Hematopoietic multipotent progenitor cell treated with erythropoietin and hydrocortisone succinate and interleukin-3 and kit ligand, for 17 days (in vitro differentiated cells): ENCODE data around the gene VAV3.
A peak's percentile ranks its signal among the peaks of the same experiment; 100 is the strongest.

ENCODE experiments used
- DNase-seq: peaks from one replicate; pipeline ENCODE4 v3.0.0-alpha.2; 2015; ENCODE audit warnings: low spot score

VAV3 gene

DNA sequence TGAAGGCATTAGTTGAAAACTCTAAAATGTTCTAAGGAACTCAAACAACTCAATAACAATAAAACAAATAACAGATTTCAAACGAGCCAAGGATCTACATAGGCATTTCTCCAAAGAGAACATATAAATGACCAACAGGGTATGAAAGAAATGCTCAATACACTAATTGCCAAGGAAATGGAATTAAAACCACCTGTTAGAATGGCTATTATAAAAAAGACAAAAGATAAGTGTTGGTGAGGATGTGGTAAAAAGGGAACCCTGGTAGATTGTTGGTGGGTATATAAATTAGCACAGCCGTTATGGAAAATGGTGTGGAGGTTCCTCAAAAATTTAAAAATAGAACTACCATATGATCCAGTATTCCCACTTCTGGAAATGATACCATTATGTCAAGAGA lies 9.1 kb upstream of the VAV3 start:
- no peak for DNase-seq

DNA sequence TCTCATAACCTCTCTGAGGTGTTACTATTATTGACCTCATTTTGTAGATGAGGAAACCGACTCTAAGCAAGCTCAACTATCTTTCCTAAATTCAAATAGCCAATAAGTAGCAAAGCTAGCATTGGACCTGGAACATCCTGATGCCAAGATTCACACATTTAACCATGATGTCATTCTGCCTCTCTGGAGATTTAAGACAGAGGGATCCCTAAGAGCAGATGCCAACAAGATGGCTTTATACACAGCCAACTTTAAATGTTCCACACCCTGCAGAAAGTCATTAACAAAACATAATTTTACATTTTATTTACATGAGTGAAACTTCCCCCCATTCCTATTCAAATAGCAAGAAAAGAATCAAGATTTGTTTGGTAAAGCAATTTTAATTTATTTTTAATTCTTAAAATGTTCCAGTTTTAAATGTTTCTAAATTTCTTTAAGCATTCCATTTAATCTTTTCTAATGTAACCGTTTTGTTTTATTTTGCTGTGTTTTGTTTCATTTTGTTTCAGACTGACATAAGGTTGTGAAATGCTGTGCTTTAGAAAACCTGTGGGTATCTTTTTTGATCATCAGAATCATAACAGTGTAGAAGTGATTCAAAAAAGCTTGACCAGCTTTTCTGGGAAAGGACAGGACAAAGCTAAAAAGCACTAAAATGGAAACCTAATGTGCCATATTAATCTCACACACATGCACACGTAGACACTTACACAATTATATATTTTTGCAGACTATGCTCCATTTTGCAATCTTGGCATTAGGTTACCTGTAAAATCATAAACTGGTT lies 7.6 kb upstream of the VAV3 start:
- no peak for DNase-seq

DNA sequence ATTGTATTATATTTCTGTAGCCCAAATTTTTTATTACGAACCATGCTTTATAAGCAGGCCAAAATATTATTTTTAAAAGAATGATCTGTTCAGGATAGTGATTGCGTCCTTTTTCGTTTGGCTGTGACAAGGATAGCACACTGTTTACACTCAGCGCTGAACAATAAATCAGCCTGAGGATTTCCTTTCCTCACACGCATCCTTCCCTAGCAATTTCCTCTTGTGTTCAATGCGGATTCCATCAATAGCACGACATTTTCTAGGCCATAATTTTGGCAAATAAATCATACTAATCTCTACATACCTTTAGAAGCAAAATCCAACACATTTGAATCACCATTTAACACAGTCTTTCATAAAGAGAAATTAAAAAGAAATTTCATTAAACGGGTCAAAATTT lies 1.6 kb upstream of the VAV3 start:
- no peak for DNase-seq

DNA sequence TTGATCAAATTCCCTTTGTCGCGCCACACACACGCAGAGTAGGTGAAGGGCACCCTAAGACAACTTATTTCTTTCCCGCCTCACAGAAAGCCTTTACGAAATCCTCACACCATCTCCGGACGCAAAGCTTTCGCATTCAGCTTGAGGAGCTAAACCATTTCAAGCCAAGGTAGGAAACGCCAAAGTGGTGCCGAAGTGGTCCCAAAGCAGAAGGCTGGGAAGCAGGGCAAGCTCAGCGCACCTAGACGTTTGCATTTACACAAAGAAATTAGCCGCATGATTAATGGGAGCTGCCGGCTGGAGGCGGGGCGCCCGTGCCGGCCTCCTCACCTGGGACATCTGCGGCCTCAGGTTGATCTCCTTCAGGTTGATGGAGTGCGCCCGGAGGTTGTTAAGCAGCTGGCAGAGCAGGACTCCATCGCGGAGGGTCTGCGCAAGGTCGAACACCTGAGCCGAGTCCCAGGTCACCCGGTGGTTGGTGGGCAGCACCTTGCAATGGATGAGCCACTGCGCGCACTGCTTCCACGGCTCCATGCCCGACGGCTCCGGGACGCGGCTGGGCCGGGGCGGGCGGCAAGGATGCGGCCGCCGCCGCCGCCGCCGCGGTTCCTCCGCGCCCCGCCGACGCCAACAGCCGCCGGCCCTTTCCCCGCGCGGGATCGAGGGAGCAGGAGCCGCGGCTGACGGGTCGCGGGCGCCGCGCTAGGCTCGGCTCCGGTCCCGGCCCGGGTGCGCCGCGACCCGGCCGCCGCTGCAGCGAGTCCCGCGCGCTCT lies 457 bp downstream of the VAV3 start:
- no peak for DNase-seq

DNA sequence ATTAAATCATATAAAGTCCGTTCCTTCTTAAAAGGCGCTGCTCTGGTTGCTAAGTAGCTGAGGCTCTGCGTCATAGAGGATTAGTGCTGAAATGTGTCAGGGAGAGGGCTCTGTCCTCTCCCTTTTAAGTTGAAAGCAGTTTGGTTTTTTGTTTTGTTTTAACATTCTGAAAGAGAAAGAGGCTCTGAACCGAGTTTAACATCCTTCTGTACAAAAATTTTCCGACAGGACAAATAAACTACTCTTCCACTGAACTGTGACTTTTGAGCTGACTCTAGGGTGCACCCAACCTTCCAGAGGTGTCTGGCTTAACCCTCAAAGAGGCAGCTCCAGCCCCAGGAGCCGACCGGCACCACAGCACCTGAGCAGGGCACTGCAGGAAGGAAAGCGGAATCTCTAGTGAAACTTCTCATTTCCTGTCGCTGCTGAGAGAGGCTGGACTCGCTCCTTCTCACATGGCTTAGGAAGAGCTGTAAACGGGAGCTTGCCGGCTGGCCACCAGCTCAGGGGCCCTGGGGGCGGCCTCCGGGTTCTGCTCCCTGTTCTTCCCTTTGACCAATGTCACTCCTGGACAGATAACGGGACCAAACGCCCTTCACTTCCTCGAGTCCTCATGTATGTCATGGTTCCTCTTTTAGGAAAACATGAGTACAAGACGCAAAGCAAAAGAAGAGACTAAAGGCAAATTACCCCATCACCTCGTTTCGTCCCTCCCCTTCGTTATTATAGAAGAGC lies 1.2 kb downstream of the VAV3 start:
- no peak for DNase-seq

DNA sequence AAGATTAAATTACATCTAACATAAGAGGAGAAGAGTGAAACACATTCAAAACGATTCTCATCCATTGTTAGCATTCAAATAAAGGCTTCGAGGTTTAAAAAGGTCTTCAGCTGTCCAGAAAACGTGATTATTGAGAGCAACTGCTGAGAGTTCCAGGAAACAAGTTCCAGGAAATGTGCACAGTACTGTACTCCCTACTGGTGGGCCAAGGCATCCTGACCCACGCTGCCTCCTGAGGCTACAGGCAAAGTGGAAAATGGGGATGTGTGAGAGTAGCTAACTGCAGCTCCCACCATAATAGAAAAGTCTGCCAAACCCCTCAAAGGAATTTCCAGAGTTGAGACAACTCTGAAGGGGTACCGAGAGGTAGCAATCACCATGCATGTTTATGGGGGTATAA lies 2.0 kb downstream of the VAV3 start:
- DNase-seq: no peak

DNA sequence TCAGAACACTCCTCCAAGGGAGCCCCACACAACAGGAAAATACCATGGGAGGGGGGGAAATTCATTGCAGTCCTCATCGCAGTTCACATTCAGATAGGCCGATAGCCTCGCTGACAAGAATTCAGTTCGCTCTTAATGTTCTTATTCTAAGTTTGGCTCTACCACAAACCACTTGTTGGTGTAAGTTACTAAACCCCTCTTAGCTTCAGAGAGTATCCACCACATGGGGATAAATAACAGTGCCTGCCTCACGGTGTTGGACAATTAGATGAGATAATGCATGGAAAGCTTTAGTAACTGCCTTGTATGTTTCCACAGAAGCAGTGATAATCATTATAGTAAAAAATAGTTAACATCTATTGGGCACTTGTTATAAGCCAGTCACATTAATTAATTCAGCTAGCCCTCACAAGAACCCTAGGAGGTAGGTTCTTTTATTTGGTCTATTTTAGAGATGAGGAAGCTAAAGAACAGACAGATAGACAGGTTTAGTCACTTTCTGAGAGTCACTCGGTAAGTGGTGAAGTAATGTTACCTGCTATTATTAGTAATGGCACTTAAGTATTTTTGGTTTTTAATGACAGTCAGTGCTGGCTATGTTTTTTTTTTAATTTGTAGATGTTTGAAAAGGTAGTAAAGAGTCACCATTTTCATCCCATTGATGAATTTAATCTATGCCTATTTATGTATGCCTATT lies 10.1 kb downstream of the VAV3 start:
- no peak for DNase-seq

DNA sequence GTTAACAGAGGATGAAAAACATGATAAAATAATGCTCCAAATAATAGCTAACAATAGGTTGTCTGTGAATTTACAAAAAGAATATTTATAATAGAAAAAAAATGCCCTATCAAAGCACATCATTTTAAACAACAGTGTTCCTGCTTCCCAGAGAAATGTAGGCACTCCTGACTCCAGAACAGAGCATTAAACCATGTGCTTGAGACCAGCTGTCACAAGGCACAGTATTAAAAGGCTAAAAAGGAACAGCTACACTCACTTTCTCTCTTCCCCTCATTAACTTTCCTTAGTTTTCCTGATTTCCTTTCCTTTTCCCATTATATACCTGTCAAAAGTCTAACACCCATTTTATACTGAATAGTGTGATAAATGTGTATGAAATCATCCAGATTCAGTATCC lies 10.9 kb downstream of the VAV3 start:
- DNase-seq: no peak

DNA sequence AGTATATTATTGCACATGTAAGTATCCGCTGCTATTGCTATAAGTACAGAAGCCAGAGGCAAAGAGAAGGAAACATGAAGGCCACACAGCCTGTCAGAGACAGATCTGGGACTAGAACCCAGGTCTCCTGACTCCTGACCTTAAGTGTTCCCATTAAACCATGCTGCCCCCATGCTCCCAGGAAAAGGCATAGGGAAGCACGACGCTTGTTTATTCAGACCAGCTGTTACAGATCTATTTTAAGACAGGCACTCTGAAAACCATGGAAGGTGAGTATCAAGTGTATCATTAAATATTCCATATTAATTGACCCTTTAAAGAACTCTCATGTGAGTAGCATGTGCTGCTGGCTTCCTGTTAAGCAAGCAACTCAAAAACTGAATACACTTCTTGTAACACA lies 11.4 kb downstream of the VAV3 start:
- no peak for DNase-seq

DNA sequence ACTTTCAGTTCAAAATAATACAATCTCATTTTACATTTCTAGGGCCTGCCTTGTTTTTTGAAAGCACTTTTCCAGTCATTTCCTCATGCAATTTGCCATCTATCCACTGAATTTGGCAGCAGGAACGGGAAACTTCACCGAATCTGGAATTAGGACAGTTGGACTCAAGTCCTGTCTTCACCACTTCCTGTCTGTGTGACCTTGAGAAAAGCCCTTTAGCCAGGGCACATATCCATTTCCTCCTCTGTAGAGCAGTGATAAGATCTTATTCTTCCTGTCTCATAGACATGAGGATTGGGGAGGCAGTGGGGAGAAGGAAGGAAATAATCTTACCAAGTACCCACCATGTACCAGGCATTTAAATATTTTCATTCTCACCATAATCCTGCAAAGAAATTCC lies 12.0 kb downstream of the VAV3 start:
- no peak for DNase-seq

DNA sequence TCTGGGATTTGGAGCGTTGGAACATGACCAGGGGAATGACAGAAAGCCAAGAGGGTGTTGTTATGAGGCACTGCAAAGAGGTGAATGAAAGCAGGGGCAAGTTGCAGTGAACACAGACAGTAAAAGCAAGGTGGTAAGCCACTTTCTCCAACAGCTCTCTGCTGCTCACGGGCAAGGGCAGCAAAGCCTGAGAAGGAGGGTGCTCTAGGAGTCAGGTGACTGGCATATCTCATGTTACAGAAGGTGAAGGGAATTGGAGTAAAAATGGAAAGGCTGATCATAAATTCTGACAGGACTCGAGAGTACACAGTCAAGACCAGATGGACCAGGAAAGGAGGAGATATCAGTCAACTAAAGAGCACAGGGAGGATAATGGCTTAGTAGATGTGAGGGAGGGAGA lies 14.5 kb downstream of the VAV3 start:
- peak; percentile 17 for DNase-seq

DNA sequence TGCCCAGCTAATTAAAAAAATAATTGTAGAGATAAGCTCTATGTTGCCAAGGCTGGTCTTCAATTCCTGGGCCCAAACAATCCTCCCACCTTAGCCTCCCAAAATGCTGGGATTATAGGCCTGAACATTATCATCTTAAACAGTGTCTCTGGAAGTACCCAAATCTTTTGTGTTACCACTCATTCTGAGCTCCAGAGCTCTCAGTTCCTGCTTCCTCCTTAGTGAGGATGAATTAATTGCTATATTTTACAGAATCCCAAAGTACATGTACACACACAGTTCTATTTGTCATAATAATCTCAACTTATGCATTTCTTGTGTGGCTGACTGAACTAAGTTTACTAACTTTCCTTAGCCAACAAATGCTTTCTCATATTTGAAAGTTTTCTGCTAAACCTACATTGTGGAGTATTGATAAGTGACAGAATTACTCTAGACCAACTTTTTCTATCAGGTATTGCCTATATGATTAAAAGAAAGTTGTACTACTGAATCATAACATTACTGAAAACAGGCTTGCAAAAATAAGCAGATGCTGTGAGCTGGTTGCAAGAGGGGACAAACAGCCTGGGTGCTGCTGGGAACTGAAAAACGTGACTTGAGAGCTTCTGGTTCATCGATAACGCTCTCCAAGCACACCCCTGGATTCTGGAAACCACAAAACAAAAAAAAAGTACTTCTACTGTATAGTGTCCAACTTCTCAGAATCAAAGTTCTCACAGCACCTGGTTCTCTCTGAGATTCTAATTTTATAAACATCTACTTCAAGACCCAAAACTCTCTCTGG lies 15.3 kb downstream of the VAV3 start:
- DNase-seq: no peak

DNA sequence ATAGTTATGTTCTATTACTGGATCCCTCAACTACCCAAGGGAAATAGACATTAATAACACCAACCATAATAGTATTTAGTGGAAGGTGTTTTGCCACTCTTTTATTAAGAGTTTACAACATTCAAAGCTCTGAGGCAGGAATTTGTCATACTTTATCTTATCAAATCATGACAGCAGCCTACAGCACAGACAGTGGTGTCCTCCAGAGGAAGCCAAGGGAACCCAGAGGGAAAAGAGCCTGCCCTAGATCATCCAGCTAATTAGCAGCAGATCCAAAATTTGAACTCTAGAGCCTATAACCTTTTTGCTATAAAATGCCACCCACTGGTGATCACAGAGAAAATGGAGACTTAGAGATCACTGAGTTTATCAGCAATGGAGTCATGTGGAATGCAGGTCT lies 18.2 kb downstream of the VAV3 start:
- DNase-seq: no peak

DNA sequence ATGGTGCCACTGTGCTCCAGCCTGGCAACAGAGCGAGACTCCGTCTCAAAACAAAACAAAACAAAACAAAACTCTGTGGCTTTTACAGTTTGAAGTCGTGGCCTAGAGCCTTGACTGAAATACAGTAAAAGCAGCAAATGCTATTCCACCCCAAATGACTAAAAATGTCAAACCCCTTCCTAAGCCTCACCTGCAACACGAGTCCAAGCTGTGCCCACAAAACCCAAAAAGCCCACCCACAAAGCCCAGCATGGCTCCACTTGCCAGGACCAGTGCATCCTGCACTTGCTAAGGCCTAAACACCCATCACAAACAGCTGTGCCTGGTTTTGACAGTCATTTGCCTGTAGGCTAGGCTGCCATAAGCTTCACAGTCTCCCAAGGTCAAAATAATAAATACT lies 21.3 kb downstream of the VAV3 start:
- no peak for DNase-seq

DNA sequence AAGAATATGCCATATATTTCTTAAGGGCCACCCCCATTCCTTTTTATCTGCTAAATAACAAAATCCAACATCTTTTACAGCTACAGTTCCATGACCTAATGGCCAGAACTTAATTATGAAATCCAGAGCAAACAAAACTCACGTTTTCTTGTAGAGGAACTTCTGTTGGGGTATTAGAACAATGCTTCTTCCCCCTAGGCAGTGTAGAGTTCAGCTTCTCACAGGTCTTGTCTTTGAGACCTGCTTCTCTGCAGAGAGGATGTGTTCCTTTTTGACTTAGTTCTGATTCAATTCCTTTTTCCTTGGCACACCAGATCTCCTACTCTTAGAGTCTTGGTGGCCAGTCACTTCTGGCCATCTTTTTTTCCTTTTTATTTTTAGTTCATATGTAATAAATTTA lies 22.2 kb downstream of the VAV3 start:
- no peak for DNase-seq

DNA sequence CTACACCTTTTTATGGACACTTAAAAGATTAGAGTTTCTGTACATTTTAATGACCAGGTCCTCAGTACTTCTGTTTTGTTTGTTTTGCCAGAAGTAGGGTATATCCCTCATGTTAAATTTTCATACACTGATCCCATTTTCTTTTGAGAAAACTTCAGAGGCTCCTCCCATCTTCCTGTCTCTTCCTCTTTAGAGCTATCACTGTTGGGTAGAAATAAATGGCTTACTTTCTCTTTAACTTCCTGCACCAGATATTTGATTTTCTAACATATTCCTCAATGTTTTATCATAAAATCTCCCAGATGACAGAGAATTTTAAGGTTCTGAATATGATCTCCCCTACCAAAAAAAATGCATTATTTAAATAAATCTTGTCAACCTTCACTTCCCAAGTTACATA lies 23.4 kb downstream of the VAV3 start:
- DNase-seq: no peak

DNA sequence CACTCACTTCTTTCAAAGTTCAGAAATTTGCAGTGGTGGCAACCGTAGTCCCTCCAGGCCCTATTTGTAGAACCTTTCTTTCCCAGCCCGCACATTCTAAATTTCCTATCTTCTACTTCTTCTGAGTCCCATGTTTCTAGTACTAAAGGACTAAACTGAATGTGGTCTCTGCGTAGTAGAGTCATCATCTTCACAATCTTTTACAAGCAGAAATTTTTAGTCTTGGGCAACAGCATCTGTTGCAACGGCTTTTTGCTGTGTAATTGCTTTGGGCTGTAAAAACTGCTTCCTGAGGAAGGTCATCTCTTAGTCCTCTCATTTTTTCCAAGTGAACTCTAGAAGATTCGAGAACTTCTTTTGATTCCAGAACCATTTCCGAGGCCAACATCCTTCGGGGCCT lies 23.9 kb downstream of the VAV3 start:
- DNase-seq: no peak

DNA sequence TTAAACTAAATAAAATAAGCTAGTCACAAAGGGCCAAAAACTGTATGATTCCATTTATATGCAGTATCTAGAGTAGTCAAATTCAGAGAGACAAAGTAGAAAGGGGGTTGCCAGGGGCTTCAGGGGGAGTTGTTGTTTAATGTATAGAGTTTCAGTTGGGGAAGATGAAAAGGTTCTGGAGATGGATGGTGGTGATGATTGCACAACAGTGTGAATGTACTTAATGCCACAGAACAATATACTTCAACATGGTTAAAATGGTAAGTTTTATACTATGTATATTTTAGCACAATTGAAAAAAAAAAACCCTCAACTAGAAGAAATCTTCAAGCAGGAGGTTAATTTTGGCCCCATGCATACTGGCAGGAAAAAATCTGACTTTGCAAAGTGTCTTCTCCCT lies 24.3 kb downstream of the VAV3 start:
- DNase-seq: no peak

DNA sequence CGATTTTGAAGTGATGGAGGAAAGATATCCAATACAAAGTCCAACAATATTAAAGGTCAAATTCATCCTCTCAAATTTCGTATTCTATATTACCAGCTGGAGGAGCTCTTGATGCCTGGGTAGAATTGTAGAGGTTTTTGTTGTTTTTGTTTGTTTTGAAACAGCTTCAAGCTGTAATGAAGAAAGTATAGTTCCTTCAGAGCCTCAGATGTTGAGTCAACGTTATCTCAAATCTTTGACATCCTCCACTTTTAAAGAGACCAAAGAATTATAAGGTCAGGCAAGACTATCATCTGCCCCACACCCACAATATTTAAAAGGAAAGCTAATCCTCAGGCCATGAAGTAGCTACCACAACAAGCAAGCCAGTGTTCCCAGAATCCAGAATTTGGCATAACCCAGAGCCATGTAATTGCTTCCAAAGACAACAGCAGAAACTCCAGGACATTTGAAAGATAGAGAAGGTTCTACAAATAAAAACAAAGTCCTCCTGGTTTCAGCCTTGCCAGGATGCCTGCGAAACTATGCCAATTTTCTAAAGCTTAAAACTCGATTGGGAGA lies 24.9 kb downstream of the VAV3 start:
- DNase-seq: no peak

DNA sequence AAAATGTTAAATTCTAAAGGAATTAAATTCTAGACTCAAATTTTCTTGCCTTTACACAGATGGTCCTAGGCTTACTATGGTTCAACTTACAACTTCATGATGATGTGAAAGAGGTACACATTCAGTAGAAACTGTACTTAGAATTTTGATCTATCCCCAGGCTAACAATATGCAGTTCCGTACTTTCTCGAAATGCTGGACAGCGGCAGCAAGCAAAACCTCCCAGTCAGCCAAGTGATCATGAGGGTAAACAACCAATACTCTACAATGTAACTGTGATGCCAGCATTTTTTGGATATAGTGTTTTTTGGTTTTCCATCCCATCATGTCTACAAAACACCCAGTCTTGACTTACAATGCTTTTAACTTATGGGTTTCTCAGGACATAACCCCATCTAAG lies 25.7 kb downstream of the VAV3 start:
- DNase-seq: no peak
